ENCODE measurements around the gene FOXJ2.
"Not testable (repeated sequence)": the region's sequence is repeated elsewhere in the genome, so short reads cannot be mapped to it uniquely, and the experiment has no call there.

DNA sequence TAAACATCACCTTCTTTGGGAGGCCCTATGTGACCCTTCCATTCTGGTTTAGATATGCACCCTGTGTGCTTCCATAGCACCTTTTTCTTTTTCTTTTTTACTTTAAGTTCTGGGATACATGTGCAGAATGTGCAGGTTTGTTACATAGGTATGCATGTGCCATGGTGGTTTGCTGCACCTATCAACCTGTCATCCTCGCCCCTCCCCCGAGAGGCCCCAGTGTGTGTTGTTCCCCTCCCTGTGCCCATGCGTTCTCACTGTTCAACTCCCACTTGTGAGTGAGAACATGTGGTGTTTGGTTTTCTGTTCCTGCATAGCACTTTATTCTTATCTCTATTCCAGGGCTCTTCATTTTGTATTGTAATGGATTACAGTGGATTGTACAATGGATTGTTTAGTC lies 51.8 kb downstream of the FOXJ2 start:
- TF ChIP-seq, protein P1, sequence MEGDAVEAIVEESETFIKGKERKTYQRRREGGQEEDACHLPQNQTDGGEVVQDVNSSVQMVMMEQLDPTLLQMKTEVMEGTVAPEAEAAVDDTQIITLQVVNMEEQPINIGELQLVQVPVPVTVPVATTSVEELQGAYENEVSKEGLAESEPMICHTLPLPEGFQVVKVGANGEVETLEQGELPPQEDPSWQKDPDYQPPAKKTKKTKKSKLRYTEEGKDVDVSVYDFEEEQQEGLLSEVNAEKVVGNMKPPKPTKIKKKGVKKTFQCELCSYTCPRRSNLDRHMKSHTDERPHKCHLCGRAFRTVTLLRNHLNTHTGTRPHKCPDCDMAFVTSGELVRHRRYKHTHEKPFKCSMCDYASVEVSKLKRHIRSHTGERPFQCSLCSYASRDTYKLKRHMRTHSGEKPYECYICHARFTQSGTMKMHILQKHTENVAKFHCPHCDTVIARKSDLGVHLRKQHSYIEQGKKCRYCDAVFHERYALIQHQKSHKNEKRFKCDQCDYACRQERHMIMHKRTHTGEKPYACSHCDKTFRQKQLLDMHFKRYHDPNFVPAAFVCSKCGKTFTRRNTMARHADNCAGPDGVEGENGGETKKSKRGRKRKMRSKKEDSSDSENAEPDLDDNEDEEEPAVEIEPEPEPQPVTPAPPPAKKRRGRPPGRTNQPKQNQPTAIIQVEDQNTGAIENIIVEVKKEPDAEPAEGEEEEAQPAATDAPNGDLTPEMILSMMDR (IDR thresholded peaks at IDR 0.05; ENCODE audit: poor library complexity), result not testable (repeated sequence)
- TF ChIP-seq EZH2 (IDR thresholded peaks at IDR 0.05; ENCODE audit: borderline replicate concordance); EZH2phosphoT487 (IDR thresholded peaks at IDR 0.05; ENCODE audit: low read depth, severe bottlenecking, unreplicated experiment): not testable (repeated sequence)
